ENCODE measurements around the gene ISCA2.

ISCA2 gene

GRCh38 chr14:74502236-74503019 lies 8.9 kb downstream of the ISCA2 start:
- H3K27ac ChIP-seq, result no peak overlapping the region
- TF ChIP-seq FOXP2 (optimal IDR thresholded peaks at IDR 0.05; ENCODE audit: control extremely low read depth, extremely low read length, insufficient read depth), result no peak
- no peak for TF ChIP-seq EZH2 (IDR thresholded peaks at IDR 0.05)
- no peak for TF ChIP-seq POLR2AphosphoS5 (IDR thresholded peaks at IDR 0.05; ENCODE audit: borderline replicate concordance, low read depth, low read length)
- H3K36me3 ChIP-seq (ENCODE audit: insufficient read depth, low read length), result no peaks in the 10 kb centered on the region
- H3K4me3 ChIP-seq, result no peak overlapping the region
- no peak overlapping the region for H3K9ac ChIP-seq (ENCODE audit: insufficient read length)
- no peaks in the 10 kb centered on the region for H3K9me3 ChIP-seq (ENCODE audit: low read depth, low read length)
- DNase-seq (ENCODE audit: low read depth, low spot score), result no peak

- TF ChIP-seq FOXP2 (optimal IDR thresholded peaks at IDR 0.05; ENCODE audit: control extremely low read depth, extremely low read length, insufficient read depth) (no peak), POLR2AphosphoS5 (IDR thresholded peaks at IDR 0.05; ENCODE audit: borderline replicate concordance, low read depth, low read length) (no peak), EZH2 (IDR thresholded peaks at IDR 0.05) (no peak)
- H3K27ac ChIP-seq, result no peak overlapping the region
- H3K9me3 ChIP-seq (ENCODE audit: low read depth, low read length), result no peaks in the 10 kb centered on the region
- no peak overlapping the region for H3K9ac ChIP-seq (ENCODE audit: insufficient read length)
- H3K4me3 ChIP-seq, result no peak overlapping the region
- DNase-seq (ENCODE audit: low read depth, low spot score), result no peak
- no peaks in the 10 kb centered on the region for H3K36me3 ChIP-seq (ENCODE audit: insufficient read depth, low read length)
Observed at GRCh38 chr14:74503291-74503937, 9.8 kb downstream of the ISCA2 start.

GRCh38 chr14:74503938-74504335 lies 10.4 kb downstream of the ISCA2 start:
- Histone ChIP-seq H3K9ac (ENCODE audit: insufficient read length) (no peak overlapping the region), H3K36me3 (ENCODE audit: insufficient read depth, low read length) (no peaks in the 10 kb centered on the region), H3K4me3 (no peak overlapping the region), H3K27ac (no peak overlapping the region), H3K9me3 (ENCODE audit: low read depth, low read length) (no peaks in the 10 kb centered on the region)
- no peak for DNase-seq (ENCODE audit: low read depth, low spot score)
- no peak for TF ChIP-seq POLR2AphosphoS5 (IDR thresholded peaks at IDR 0.05; ENCODE audit: borderline replicate concordance, low read depth, low read length)
- no peak for TF ChIP-seq EZH2 (IDR thresholded peaks at IDR 0.05)
- no peak for TF ChIP-seq FOXP2 (optimal IDR thresholded peaks at IDR 0.05; ENCODE audit: control extremely low read depth, extremely low read length, insufficient read depth)

GRCh38 chr14:74504412-74504811 lies 10.8 kb downstream of the ISCA2 start:
- Histone ChIP-seq H3K9ac (ENCODE audit: insufficient read length) (no peak overlapping the region), H3K4me3 (no peak overlapping the region), H3K27ac (no peak overlapping the region), H3K36me3 (ENCODE audit: insufficient read depth, low read length) (no peaks in the 10 kb centered on the region), H3K9me3 (ENCODE audit: low read depth, low read length) (no peaks in the 10 kb centered on the region)
- no peak for TF ChIP-seq POLR2AphosphoS5 (IDR thresholded peaks at IDR 0.05; ENCODE audit: borderline replicate concordance, low read depth, low read length)
- no peak for TF ChIP-seq EZH2 (IDR thresholded peaks at IDR 0.05)
- no peak for TF ChIP-seq FOXP2 (optimal IDR thresholded peaks at IDR 0.05; ENCODE audit: control extremely low read depth, extremely low read length, insufficient read depth)
- no peak for DNase-seq (ENCODE audit: low read depth, low spot score)

- Histone ChIP-seq H3K4me3 (no peak overlapping the region), H3K36me3 (ENCODE audit: insufficient read depth, low read length) (no peaks in the 10 kb centered on the region), H3K9me3 (ENCODE audit: low read depth, low read length) (no peaks in the 10 kb centered on the region), H3K9ac (ENCODE audit: insufficient read length) (no peak overlapping the region), H3K27ac (no peak overlapping the region)
- DNase-seq (ENCODE audit: low read depth, low spot score), result no peak
- TF ChIP-seq EZH2 (IDR thresholded peaks at IDR 0.05) (no peak), FOXP2 (optimal IDR thresholded peaks at IDR 0.05; ENCODE audit: control extremely low read depth, extremely low read length, insufficient read depth) (no peak), POLR2AphosphoS5 (IDR thresholded peaks at IDR 0.05; ENCODE audit: borderline replicate concordance, low read depth, low read length) (no peak)
Observed at GRCh38 chr14:74504874-74505720, 11.5 kb downstream of the ISCA2 start.

GRCh38 chr14:74505831-74506230 lies 12.3 kb downstream of the ISCA2 start:
- Histone ChIP-seq H3K27ac (no peak overlapping the region), H3K36me3 (ENCODE audit: insufficient read depth, low read length) (no peaks in the 10 kb centered on the region), H3K4me3 (no peak overlapping the region), H3K9me3 (ENCODE audit: low read depth, low read length) (no peaks in the 10 kb centered on the region), H3K9ac (ENCODE audit: insufficient read length) (no peak overlapping the region)
- DNase-seq (ENCODE audit: low read depth, low spot score), result no peak
- no peak for TF ChIP-seq EZH2 (IDR thresholded peaks at IDR 0.05)
- TF ChIP-seq FOXP2 (optimal IDR thresholded peaks at IDR 0.05; ENCODE audit: control extremely low read depth, extremely low read length, insufficient read depth), result no peak
- no peak for TF ChIP-seq POLR2AphosphoS5 (IDR thresholded peaks at IDR 0.05; ENCODE audit: borderline replicate concordance, low read depth, low read length)

GRCh38 chr14:74506411-74506851 lies 12.9 kb downstream of the ISCA2 start:
- TF ChIP-seq POLR2AphosphoS5 (IDR thresholded peaks at IDR 0.05; ENCODE audit: borderline replicate concordance, low read depth, low read length) (no peak), FOXP2 (optimal IDR thresholded peaks at IDR 0.05; ENCODE audit: control extremely low read depth, extremely low read length, insufficient read depth) (no peak), EZH2 (IDR thresholded peaks at IDR 0.05) (no peak)
- no peak overlapping the region for H3K4me3 ChIP-seq
- no peaks in the 10 kb centered on the region for H3K36me3 ChIP-seq (ENCODE audit: insufficient read depth, low read length)
- no peak overlapping the region for H3K9ac ChIP-seq (ENCODE audit: insufficient read length)
- no peak overlapping the region for H3K27ac ChIP-seq
- no peaks in the 10 kb centered on the region for H3K9me3 ChIP-seq (ENCODE audit: low read depth, low read length)
- no peak for DNase-seq (ENCODE audit: low read depth, low spot score)

- DNase-seq (ENCODE audit: low read depth, low spot score), result no peak
- no peak overlapping the region for H3K4me3 ChIP-seq
- H3K27ac ChIP-seq, result no peak overlapping the region
- no peaks in the 10 kb centered on the region for H3K36me3 ChIP-seq (ENCODE audit: insufficient read depth, low read length)
- no peaks in the 10 kb centered on the region for H3K9me3 ChIP-seq (ENCODE audit: low read depth, low read length)
- TF ChIP-seq EZH2 (IDR thresholded peaks at IDR 0.05) (no peak), POLR2AphosphoS5 (IDR thresholded peaks at IDR 0.05; ENCODE audit: borderline replicate concordance, low read depth, low read length) (no peak), FOXP2 (optimal IDR thresholded peaks at IDR 0.05; ENCODE audit: control extremely low read depth, extremely low read length, insufficient read depth) (no peak)
- no peak overlapping the region for H3K9ac ChIP-seq (ENCODE audit: insufficient read length)
Observed at GRCh38 chr14:74507085-74507484, 13.5 kb downstream of the ISCA2 start.
